Stimulated activated CD4-positive, alpha-beta T cell treated with anti-CD3 and anti-CD28 coated beads, Interleukin-1b, Interleukin-23, amount 100 ng/mL, for 1 hour (primary cell): Measurements from ENCODE around the gene LIPC.

Source experiments
- DNase-seq, 2 donors: peaks; one replicate each; pipeline ENCODE4 v3.0.0-alpha.2; 2020; ENCODE audit warnings: low read depth in 2 of 2

Gene LIPC

DNA sequence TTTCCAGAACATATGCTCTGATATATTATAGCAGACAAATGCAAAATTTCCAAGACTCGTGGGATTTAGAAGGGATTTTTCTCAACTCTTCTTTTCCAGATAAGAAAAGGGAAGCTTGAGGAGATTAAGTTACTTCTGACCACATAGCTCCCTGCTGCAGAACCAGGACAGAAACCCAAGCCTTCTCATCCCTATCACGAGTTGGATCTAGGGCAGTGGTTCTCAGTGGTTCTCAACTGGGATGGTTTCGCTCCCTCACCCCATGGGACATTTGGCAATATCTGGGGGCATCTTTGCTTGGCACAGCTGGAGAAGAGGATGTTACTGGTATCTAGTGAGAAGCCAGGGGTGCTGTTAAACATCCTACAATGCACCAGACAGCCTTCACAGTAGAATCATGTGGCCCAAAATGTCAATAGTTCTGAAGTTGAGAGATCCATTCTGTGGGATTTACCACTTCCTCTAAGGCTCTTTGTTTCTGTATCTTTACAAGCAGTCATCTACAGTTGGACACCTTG, 64.2 kb downstream of the LIPC start:
- DNase-seq = no peak

DNA sequence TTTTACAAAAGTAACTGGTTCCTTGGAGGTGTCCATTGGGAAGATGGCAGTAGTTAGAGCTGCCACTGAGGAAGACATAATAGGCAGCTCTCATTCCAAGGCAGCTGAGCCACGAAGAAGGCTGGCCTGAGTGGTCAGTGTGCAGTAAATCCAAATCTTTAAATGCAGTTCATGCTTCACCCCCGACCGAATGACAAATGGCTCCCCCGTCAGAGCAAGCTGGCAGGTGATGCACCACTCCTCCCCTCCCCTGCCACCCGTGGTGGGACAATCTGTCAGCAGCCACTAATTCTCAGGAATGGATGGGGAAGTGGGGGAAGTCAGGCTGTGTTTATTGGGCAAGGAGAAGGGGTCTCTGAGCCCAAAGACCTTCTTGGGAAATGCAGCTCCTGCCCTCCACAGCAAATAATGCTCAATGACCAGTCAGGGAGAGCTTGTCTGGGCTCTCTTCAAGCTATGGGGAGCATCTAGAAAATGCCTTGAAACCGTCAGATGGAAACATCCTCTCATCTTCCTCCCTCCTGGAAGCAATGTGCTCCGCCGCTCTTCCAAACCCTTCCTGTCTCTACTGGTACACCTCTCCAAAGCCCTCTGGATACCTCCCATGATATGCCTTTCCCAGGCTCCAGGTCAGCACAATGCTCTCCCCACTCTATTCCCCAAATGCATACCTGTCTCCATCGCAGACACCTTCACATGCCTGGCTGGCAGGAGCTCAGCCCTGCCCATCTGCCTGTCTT, 65.4 kb downstream of the LIPC start:
- DNase-seq = no peak

DNA sequence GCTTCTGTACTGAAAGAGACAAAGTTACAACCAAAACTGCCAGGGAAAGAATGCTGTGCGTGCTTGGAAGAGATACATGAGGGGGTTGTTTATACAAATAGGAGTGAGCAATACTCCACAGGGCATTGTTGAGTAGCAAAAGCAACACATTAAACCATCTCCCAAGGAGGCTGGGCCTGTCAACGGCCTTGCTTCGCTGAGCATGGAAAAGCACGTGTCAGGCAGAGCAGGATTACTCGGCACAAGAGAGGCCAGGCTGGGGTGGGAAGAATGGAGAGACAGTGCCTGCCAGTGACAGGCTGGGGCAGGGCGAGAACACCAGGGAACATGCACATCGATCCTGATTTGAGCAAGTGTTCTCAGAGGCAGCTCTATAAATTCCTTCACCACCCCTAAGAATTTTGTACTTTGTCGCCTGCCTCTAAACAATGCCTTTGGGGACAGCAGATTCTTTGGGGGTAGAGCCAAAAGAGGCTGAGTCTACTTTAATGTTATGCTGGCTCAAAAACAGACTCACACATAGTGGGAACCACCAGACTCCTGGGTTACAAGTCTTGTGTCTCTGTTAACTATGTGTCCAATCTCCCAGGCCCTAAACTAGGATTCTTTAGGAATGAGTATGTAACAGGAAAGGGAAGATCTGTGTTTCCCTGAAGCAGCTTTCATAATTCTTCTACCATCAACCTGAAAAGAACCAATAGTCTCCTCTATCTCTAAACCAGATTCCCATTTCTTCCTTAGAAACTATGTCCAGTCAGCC, 67.2 kb downstream of the LIPC start:
- no peak for DNase-seq

DNA sequence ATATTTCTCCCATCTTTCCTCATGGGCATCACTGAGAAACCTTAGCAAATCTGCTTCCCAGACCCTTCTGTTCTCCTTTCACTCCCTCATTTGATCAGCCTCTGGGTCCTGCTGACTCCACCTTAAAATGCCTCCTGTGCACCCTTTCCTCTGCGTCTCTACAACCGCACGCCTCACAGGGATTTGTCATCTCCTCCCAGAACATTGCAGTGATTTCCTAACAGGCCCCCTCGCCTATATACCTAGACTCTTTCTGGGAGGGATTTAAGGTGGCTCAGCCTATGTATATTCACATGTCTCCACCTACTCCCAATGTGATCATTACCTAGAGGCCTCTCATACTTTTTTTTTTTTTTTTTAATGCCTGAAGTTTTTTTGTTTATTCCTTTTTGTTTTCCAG, 69.2 kb downstream of the LIPC start:
- no peak for DNase-seq

DNA sequence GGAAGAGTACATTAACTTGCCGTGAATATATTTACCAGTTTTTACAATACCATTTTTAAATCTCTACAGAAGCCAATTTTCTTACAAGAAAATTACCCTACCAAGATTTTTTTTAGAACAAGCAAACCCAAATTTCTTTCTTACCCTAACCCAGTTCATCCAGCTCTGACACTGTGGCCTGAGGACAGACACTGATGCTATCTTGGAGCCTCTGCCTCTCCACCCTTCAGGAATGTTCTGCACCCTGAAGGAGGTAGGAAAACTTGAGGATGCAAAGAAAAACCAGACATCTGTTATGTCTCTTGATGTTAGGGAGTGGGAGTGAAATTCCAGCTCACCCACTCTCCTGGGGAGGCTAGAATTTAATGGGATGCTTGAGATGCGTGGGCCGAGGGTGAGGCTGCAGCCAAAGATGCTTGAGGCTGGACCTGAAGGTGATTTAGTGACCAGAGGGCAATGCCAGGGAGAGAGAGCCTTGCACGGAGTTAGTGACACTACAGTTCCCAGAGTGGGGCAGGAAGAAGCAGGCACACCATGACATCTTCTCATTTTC, 69.9 kb downstream of the LIPC start:
- DNase-seq = no peak

DNA sequence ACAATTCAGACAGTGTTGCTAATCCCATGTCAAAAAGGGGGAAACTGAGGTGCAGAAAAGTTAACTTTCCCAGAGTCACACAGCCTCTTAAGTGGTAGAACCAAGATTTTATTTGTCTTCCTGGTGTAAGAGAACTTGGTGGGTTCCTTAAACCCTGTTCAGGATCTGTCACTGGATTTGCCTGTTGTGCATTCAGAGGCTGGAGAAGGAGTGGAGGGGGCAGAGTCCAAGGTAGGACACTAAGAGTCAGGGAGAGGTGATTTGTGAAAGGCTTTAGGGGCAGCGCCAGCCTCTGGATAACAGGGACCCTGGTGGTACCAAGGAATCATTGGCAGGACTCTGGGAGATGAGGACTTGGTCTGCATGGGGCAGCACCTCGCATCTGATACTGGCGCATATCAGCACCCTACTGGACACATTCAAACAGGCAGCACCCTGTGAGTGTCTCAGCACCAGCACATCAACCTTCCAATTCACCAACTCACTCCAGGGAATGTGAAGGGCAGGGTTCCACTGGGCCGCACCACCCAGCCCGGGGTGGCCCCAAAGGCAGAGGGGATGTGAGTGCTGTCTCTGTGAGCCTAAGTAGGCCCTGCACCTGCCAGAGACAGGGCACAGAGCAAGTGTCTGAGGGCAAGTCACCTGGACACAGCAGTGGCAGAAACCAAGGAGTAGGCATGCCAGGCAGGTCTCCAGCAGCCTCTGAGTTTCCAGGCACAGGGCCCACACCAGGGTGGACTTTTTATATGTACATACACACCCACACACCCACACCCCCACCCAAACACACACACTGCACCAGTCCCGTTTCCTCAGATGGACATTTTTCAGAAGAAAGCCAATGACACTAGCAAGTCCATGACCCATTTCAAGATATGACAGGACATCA, 71.6 kb downstream of the LIPC start:
- no peak for DNase-seq

DNA sequence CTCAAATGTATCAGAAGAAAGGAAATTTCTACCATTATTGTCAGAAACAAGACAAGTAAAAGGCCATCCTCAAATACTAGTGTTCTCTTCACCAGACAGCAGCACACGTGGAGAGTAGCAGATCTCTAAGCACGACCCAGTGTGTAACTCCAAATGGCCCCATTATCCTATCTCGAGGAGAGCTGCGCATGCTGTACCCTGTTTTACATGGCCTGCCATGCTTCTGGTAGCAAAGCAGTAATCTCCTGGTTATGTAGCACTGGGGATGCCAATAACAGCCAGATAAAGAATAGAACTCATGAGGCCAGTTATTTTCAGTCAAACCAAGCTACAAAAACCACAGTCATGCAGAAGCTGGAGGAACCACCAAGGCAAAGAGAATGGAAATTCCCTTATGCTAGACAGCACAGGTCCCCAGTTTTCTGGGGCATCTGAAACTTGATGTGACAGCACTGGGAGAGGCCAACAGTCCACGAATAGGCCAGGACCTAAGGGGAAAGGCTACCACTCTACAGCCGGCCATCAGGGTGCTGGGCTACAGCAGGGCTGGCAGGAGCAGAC, 73.0 kb downstream of the LIPC start:
- DNase-seq = no peak

DNA sequence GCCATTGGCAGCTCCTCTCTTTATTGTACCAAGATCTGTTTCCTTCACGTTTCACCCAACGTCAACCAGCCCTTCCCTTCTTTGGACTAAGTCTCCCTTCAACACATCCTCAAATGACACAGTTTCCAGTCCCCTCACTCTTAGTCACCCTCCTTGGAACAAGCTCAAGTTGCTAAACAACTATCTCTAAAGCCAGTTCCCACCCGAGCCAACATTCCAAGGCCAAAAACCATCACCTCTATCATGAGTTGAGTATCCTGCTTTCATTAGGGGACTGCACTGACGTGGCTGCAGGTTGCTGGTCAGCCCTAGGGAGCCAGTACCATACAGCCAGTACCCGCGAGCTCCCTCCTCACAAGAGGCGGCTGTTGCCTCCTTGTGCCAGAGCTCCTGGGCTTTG, 73.8 kb downstream of the LIPC start:
- no peak for DNase-seq

DNA sequence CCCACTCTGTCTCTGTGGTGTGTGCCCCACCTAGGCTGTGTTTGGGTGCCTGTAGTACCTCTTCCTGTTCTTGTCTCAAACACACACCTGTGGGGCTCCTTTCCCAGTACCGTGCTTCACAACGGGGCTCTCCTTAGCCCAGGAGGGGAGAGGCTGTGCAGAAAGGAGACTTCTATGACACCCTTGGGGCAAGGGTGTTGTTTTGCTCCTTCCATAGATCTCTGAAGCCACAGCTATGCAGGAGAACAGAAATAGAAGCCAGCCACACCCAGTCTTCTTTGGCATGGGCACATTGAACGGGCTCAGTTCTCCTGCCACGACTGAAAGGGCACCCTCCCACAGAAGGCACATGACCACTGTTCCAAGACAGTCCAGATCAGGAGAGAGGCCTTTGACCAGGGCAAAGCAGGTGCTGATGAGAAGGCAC, 74.3 kb downstream of the LIPC start:
- DNase-seq = no peak

DNA sequence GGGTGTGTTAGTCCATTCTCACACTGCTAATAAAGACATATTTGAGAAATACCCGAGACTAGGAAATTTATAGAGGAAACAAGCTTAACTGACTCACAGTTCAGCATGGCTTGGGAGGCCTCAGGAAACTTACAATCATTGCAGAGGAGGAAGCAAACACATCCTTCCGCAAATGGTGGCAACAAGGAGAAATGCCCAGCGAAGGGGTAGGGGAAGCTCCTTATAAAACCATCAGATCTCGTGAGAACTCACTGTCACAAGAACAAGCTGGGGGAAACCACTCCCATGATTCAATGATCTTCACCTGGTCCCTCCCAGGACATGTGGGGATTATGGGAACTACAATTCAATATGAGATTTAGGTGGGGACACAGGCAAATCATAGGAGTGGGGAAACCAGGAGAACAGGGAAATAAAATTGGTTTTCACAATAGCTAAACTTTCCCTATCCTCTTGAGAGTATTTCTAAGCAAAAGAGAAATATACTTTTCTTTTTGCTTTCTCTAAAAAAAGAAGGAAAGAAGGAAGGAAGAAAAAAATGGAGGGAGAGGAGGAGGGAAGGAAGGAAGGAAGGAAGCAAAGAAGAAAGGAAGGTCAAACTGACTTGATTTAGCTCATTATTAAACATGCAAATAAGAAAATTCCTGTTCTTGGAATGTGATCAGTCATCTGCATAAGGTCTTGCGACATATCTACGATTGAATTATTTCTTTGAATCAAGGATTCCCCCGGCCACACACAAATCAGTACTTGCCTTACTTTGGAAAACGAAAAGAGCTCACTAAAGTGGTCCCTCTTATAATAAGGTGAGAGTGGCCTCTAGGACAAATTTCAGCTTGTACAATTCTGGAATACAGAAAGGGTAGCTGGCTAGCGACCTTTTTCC, 75.2 kb downstream of the LIPC start:
- no peak for DNase-seq

DNA sequence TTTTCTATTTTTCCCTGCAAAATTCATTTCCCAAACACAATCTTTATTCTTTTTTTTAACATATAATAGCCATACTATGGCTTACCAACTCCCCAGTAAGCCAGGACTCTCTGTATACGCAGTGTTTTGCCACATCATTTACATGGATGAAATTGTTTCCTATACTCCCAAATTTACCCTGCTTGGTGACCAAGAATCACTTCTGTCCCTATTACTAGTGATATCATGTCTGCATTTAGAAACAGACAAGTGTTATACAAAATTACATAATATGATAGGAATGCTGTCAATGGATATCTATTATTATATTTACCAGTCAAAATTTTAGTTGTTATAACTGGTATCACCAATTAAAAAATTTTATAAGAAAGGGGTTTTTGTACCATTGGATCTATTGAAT, 77.8 kb downstream of the LIPC start:
- DNase-seq = no peak

DNA sequence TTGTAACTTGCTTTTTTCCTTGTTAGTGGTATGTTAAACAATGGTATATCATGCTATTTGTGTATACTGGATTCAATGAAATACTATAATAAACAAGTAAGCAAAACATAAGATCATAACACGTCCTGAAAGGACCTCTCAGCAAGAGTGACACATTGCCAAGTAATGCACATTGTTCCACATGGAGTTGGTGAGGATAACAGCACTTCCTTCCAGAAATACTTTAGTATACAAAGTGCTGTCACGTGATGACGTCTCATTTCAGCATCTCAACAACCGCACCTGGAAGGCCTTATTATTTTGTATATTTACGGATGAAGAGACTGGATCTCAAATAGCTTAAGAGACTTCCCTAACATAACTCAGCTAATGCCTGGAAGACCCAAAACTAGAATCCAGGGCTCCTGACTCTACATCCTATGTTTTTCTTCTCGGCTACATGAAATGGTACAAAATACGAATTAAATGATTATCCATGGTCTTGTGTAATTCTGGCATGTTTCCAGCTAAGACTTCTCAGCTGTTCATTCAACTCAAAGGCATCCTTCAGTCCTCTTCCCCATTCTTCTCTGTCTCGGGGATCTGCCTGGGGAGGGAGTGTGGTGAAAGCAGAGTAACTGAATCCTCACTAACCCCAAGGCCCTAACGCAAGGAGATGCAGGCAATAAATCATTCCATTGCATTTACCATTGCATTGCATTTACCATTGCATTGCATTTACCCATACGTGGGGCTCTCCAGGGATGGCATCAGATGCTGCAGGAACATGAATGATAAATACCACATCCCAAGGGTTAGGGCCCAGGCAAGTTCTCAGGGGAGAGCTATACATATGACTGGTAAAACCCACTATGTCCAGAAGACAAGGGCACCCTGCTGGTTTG, 79.2 kb downstream of the LIPC start:
- no peak for DNase-seq

DNA sequence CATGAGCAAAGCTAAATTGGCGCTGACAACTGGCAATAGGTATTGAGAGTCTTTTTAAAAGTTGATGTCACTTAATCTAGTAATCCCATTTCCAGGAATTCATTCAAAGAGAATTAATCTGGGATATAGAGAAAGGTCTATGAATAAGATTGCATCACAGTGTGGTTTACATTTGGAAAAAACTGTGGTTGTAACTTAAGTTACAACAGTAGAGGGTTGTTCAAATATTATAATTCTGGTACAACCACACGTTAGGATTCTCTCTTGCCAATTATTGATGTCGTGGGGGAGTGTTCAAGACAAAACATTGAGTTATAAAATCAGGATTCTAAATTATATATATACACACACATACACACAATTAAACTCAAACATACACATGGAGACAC, 79.8 kb downstream of the LIPC start:
- DNase-seq = no peak

DNA sequence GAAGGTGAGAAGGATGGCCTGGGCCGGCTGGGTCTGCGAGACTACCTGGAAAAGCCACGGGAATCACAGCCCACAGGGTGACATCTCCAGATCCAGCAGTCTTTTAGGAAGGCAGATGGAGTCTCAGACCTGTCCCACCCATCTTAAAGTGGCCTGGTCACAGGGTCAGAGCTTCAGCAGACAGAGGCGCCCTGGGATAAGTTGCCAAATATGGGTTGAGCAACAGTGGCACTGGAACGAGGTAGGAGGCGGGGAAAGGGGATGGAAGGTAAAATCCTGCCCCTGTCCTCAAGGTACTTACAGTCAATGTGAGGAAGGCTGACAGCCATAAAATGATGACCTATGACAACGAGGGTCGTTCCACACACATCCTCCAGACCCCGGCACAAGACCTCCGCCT, 80.7 kb downstream of the LIPC start:
- DNase-seq = no peak

DNA sequence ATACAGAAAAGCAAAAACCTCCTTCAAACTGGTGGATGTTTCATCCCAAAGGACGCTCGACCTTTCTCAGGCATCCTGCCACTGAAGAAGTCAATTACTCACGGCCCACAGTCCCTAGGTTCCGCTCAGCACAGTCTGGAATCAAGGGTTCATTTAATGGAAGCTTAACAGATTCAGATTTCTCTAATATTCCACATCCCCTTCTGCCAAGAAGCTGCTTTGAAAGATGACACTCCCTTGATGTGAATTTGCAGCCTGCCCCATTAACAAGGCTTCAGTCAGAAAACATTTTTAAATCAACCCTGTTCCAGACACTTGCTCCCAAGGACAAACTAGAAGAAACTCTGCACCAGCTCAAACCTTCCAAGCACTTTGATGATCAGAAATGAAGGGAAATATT, 81.2 kb downstream of the LIPC start:
- DNase-seq = no peak

DNA sequence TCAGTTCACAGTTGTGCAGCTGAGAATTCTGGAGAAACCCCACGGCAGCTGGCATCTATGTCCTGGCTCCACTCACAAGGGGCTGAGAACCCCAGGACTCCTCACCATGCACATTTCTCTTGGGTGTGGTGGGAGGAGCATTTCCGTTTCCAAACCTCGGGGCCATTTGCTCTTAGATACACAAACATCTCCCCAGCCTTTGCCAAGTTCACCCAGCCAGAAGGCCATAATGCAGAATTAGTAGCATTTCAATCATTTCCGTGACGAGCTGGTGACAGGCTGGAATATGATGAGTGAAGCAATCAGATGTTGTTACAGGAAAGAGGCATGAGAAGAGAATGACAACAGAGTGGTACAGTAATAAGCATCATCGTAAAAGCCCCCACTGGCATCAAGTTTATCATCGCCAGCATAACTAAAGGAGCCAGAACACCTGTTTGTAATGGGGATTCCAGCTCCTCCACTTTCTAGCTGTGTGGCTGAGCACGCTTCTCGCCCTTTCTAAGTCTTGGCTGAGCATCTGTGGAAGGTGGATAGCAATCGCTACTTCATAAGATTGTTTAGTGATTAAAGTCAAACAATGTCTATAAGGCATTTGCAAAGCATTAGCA, 82.0 kb downstream of the LIPC start:
- no peak for DNase-seq

DNA sequence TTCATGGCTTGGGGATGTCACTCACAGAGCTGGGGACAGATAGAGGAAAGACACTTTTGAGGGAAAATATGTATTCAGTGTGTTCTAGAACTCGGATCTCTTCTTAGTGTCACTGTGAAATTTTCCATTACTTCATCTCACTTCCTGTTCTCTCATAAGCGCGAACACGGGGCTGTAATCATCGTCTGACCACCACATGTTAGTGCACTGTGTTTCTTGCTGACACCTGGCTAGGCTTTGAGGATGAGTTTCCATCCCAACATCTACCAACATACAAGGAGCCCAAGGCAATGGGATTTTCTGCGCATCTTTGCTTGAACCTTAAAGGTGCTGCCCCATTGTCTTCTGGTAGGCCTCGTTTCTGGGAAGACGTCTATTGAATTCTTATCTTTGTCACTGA, 84.0 kb downstream of the LIPC start:
- no peak for DNase-seq

DNA sequence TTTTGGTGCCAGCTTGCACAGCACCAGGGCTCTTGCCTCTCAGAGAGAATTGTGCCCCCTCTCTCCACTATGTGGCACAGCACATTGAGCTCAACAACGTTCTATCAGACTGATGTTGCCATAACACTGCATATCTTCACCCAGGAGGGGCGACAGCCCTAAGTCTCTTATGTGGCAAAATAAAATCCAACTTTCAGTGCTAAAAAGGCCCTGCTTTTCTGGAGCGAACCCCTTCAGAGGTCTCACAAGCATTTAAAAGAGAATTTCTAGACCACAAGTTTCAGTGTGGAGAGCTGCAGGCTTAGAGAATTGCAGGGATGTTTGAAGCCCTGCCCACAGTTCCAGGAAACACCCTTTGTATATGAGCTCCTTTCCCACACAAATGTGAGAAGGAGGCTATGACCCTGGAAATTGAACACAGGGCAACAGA, 85.5 kb downstream of the LIPC start:
- no peak for DNase-seq
